Liver (tissue), 9 donors: Measurements from ENCODE around the gene ASIC2. TPM values are rescaled to one million over a fixed set of nuclear protein-coding genes. Genes with fewer than 3 reads are reported as not detected.

Experiments
- DNase-seq: peaks from one replicate; pipeline ENCODE4 v3.0.0-alpha.2; 2017; ENCODE audit warnings: low spot score
- H3K27ac ChIP-seq, 2 donors: one replicate each; pipeline ENCODE4 v1.7.0; 2013; ENCODE audit warnings: inconsistent platforms in 2 of 2, low read length in 2 of 2, control low read depth in 1 of 2, low read depth in 1 of 2, mild to moderate bottlenecking in 1 of 2
- H3K27me3 ChIP-seq, 4 donors: one replicate each; pipeline versions ENCODE4 v1.6.1 to v1.7.0; 2013; ENCODE audit warnings: low read length in 3 of 4, inconsistent platforms in 1 of 4, mild to moderate bottlenecking in 1 of 4, moderate library complexity in 1 of 4; ENCODE audit not compliant: control insufficient read depth in 4 of 4, insufficient read depth in 4 of 4
- H3K36me3 ChIP-seq, 4 donors: one replicate each; pipeline versions ENCODE4 v1.6.1 to v1.7.0; 2013; ENCODE audit warnings: low read length in 3 of 4, mild to moderate bottlenecking in 3 of 4, low read depth in 1 of 4, moderate library complexity in 1 of 4; ENCODE audit not compliant: control insufficient read depth in 4 of 4, insufficient read depth in 3 of 4
- H3K4me1 ChIP-seq, 4 donors: one replicate each; pipeline versions ENCODE4 v1.6.1 to v1.7.0; 2013; ENCODE audit warnings: low read length in 3 of 4, mild to moderate bottlenecking in 3 of 4, moderate library complexity in 1 of 4; ENCODE audit not compliant: control insufficient read depth in 4 of 4, insufficient read depth in 4 of 4
- H3K4me3 ChIP-seq, 3 donors: one replicate each; pipeline versions ENCODE4 v1.6.1 to v1.7.0; 2013; ENCODE audit warnings: low read length in 3 of 3, control low read depth in 1 of 3, low read depth in 1 of 3, mild to moderate bottlenecking in 1 of 3
- H3K9ac ChIP-seq, 2 donors: one replicate each; pipeline ENCODE4 v1.7.0; 2013; ENCODE audit warnings: low read length in 2 of 2, mild to moderate bottlenecking in 2 of 2, moderate library complexity in 2 of 2, control low read depth in 1 of 2, low read depth in 1 of 2
- H3K9me3 ChIP-seq, 4 donors: one replicate each; pipeline versions ENCODE4 v1.6.1 to v1.7.0; 2013; ENCODE audit warnings: low read length in 3 of 4; ENCODE audit not compliant: control insufficient read depth in 4 of 4
- ATF3 ChIP-seq: IDR thresholded peaks from 2 replicates; pipeline ENCODE4 v1.6.1; 2016; ENCODE audit warnings: antibody characterized with exemption
- EGR1 ChIP-seq, 2 donors: IDR thresholded peaks; 2 replicates each; pipeline ENCODE4 v1.6.1; 2016 to 2018; ENCODE audit warnings: antibody characterized with exemption in 2 of 2, low read depth in 2 of 2
- FOXA1 ChIP-seq: IDR thresholded peaks from 2 replicates; pipeline ENCODE4 v1.6.1; 2016; ENCODE audit warnings: antibody characterized with exemption
- FOXA2 ChIP-seq: IDR thresholded peaks from 2 replicates; pipeline ENCODE4 v1.6.1; 2016; ENCODE audit warnings: antibody characterized with exemption
- GABPA ChIP-seq, 2 donors: IDR thresholded peaks in 1 of 2; conservative IDR thresholded peaks in 1 of 2; 2 replicates each; pipeline ENCODE4 v1.6.1; 2016; ENCODE audit warnings: antibody characterized with exemption in 2 of 2, mild to moderate bottlenecking in 1 of 2, moderate library complexity in 1 of 2
- HNF4A ChIP-seq, 2 donors: conservative IDR thresholded peaks; 2 replicates each; pipeline ENCODE4 v1.6.1; 2016; ENCODE audit warnings: antibody characterized with exemption in 2 of 2, mild to moderate bottlenecking in 2 of 2
- HNF4G ChIP-seq: IDR thresholded peaks from 2 replicates; pipeline ENCODE4 v1.6.1; 2016; ENCODE audit warnings: antibody characterized with exemption
- JUND ChIP-seq, 2 donors: IDR thresholded peaks; 2 replicates each; pipeline ENCODE4 v1.6.1; 2016; ENCODE audit warnings: antibody characterized with exemption in 2 of 2
- NR2F2 ChIP-seq: IDR thresholded peaks from 2 replicates; pipeline ENCODE4 v1.6.1; 2016; ENCODE audit warnings: antibody characterized with exemption
- RAD21 ChIP-seq, 2 donors: IDR thresholded peaks; 2 replicates each; pipeline ENCODE4 v1.6.1; 2016; ENCODE audit warnings: antibody characterized with exemption in 2 of 2, mild to moderate bottlenecking in 2 of 2
- REST ChIP-seq: IDR thresholded peaks from 2 replicates; pipeline ENCODE4 v1.6.1; 2016; ENCODE audit warnings: antibody characterized with exemption, mild to moderate bottlenecking
- RXRA ChIP-seq, 2 donors: IDR thresholded peaks; 2 replicates each; pipeline ENCODE4 v1.6.1; 2017 to 2018; ENCODE audit warnings: antibody characterized with exemption in 2 of 2, mild to moderate bottlenecking in 1 of 2
- SP1 ChIP-seq: IDR thresholded peaks from 2 replicates; pipeline ENCODE4 v1.6.1; 2018; ENCODE audit warnings: antibody characterized with exemption, mild to moderate bottlenecking
- TAF1 ChIP-seq: conservative IDR thresholded peaks from 2 replicates; pipeline ENCODE4 v1.6.1; 2016; ENCODE audit warnings: antibody characterized with exemption, mild to moderate bottlenecking
- YY1 ChIP-seq: IDR thresholded peaks from 2 replicates; pipeline ENCODE4 v1.6.1; 2016; ENCODE audit warnings: antibody characterized with exemption, mild to moderate bottlenecking
- ZBTB33 ChIP-seq: IDR thresholded peaks from 2 replicates; pipeline ENCODE4 v1.6.1; 2016; ENCODE audit warnings: antibody characterized with exemption
- WGBS: extraction: QIAGEN DNeasy Blood & Tissue Kit; methylation state at CpG from one replicate; pipeline ENCODE4 v1.1.7; 2013; 5-methylcytosine and 5-hydroxymethylcytosine counted together
- polyA plus RNA-seq, 2 donors: library from polyadenylated mRNA; stranded (reverse) in 1 of 2; unstranded in 1 of 2; fragments of 200-250 nt in 1 of 2; fragments of >200 nt in 1 of 2; fragmentation: Nextera tagmentation in 1 of 2; extraction: Ambion mirVana in 1 of 2; gene quantifications; one replicate each; pipeline versions ENCODE4 v1.2.1 to v1.2.3, GENCODE V29; 2013 to 2015
- total RNA-seq, 2 donors: library from RNA; depleted of rRNA; stranded (reverse); fragments of >200 nt; gene quantifications; one replicate each; pipeline ENCODE4 v1.2.3, GENCODE V29; 2014
- TF ChIP-seq, protein P1 (sequence below): fragments of 150-350 bp; IDR thresholded peaks from 2 replicates; pipeline ENCODE4 v1.5.1; 2017; ENCODE audit warnings: improper control_type of control experiment, low read depth, low read length; ENCODE audit not compliant: missing input control
- TF ChIP-seq, protein P2 (sequence below): IDR thresholded peaks from 2 replicates; pipeline ENCODE4 v1.6.1; 2016; ENCODE audit warnings: antibody characterized with exemption
- donor health status: healthy.
- donor health status: healthy.
- donor health status: healthy.
- donor health status: healthy.
- donor health status: healthy.

ASIC2 gene
- total and polyA plus RNA-seq, 4 donors = under 0.01 TPM; not detected in 3

GRCh38 chr17:33202796-33203495 is 90.1 kb downstream of the ASIC2 start:
- Histone ChIP-seq H3K4me1 (no peaks in the 10 kb centered on the region), H3K9ac (no peak overlapping the region), H3K27ac (no peak overlapping the region), H3K36me3 (no peaks in the 10 kb centered on the region), H3K9me3 (no peaks in the 10 kb centered on the region), H3K27me3 (peaks cover 0 to 5% (median 2%) of the 10 kb centered on the region in 4 donors), H3K4me3 (no peak overlapping the region)
- DNase-seq = no peak
- TF ChIP-seq RAD21 (IDR thresholded peaks at IDR 0.05) (no peak), TAF1 (no peak)
- 59% methylated on average over 10 of the region's 10 CpGs for WGBS

DNA sequence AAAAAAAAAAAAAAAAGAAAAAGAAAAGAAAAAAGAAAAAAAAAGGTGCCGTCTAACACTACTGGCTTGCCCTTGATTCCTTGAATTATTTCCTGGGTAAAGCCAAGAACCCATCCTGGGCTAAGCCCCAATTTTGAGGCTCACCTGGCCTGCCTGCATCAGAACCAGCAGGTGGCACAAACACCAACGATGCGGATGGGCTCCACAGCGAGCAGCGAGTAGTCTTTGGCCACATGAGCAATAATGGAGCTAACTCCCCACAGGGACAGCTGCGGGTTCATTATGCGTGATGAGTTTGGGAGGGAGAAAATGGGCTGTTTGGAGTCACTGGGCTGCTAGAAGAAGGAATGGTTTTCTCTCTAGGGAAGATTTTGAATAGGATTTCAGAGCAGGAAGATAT is 91.1 kb downstream of the ASIC2 start:
- no peak overlapping the region for H3K27ac ChIP-seq
- H3K4me1 ChIP-seq = no peaks in the 10 kb centered on the region
- TF ChIP-seq RXRA (IDR thresholded peaks at IDR 0.05) (no peak), FOXA2 (no peak), ZBTB33 (no peak), FOXA1 (no peak), NR2F2 (no peak), GABPA (IDR thresholded peaks at IDR 0.05 in 1 of 2, conservative IDR thresholded peaks at IDR 0.05 in 1 of 2) (no peak), HNF4A (conservative IDR thresholded peaks at IDR 0.05) (no peak), YY1 (no peak), SP1 (no peak), ATF3 (no peak), JUND (IDR thresholded peaks at IDR 0.05) (no peak), HNF4G (no peak), TAF1 (no peak), EGR1 (IDR thresholded peaks at IDR 0.05; ENCODE audit: low read depth in 2 of 2) (no peak), RAD21 (IDR thresholded peaks at IDR 0.05) (no peak), REST (no peak)
- TF ChIP-seq, protein P1, sequence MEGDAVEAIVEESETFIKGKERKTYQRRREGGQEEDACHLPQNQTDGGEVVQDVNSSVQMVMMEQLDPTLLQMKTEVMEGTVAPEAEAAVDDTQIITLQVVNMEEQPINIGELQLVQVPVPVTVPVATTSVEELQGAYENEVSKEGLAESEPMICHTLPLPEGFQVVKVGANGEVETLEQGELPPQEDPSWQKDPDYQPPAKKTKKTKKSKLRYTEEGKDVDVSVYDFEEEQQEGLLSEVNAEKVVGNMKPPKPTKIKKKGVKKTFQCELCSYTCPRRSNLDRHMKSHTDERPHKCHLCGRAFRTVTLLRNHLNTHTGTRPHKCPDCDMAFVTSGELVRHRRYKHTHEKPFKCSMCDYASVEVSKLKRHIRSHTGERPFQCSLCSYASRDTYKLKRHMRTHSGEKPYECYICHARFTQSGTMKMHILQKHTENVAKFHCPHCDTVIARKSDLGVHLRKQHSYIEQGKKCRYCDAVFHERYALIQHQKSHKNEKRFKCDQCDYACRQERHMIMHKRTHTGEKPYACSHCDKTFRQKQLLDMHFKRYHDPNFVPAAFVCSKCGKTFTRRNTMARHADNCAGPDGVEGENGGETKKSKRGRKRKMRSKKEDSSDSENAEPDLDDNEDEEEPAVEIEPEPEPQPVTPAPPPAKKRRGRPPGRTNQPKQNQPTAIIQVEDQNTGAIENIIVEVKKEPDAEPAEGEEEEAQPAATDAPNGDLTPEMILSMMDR = no peak
- TF ChIP-seq, protein P2, sequence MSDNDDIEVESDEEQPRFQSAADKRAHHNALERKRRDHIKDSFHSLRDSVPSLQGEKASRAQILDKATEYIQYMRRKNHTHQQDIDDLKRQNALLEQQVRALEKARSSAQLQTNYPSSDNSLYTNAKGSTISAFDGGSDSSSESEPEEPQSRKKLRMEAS = no peak
- DNase-seq = no peak
- WGBS = 58% methylated on average over 7 of the region's 7 CpGs
- no peak overlapping the region for H3K4me3 ChIP-seq
- no peaks in the 10 kb centered on the region for H3K9me3 ChIP-seq
- no peak overlapping the region for H3K9ac ChIP-seq
- H3K36me3 ChIP-seq = no peaks in the 10 kb centered on the region
- peaks cover 0 to 5% (median 2%) of the 10 kb centered on the region in 4 donors for H3K27me3 ChIP-seq
